Epidermal melanocyte (primary cell): ENCODE data around the gene BTN3A1.
"Not testable (repeated sequence)": the region's sequence is repeated elsewhere in the genome, so short reads cannot be mapped to it uniquely, and the experiment has no call there.

ENCODE experiments used
- DNase-seq: peaks from one replicate; pipeline ENCODE4 v3.0.0; 2011; ENCODE audit warnings: low spot score; ENCODE audit not compliant: insufficient read length

Gene BTN3A1

GRCh38 chr6:26440977-26441358, 38.9 kb downstream of the BTN3A1 start:
- no peak for DNase-seq

GRCh38 chr6:26441977-26442376, 39.9 kb downstream of the BTN3A1 start:
- no peak for DNase-seq

- no peak for DNase-seq
Measured at GRCh38 chr6:26445934-26446667, 44.0 kb downstream of the BTN3A1 start.

GRCh38 chr6:26447257-26447656, 45.2 kb downstream of the BTN3A1 start:
- no peak for DNase-seq

GRCh38 chr6:26450240-26450639, 48.2 kb downstream of the BTN3A1 start:
- no peak for DNase-seq

GRCh38 chr6:26452631-26453235, 50.7 kb downstream of the BTN3A1 start:
- no peak for DNase-seq

DNA sequence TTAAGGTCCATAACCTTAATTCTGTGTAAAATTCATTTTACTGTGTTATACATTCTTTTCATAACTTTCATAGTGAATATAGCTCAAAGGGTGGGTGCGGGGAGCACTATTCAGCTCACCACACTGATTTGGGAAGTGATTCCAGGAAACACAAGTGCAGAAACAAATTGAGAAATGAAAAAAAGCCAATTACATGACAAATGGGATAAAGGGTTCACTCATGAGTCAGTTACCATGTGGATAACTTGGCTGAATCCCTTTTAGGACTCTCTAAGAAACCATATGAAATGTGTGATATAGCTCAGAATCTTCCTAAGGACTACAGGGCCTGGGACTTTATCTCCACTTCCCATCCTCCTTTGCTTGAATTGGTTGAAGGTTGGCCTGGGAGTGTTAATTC, 52.6 kb downstream of the BTN3A1 start:
- DNase-seq: no peak

DNA sequence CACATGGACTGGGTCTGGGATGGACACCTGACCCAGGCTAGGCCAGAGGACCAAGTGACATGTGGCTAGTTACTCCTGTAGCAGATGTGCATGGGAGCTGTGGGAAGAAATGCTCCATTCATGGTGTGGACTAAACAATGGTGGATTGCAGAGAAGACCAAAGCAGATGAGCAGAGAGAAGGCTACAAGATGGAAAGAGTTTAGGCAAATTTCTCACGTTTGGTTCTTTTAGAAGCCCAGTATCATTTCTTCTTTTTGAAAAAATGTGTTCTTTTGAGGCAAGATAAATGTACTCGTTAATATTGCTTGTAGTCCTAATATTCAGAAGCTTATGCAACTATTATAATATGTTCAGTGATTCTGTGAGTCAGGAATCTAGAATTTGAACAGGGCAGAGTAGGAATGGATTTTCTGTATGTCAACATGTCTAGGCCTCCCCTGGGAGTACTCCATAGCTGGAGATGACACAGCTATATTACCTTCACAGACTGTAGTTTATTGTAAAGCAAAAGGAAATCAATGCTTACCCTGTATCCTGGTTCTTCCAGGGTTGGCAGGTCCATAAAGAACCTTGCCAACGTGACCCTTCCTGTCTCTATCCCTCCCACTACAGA, 53.4 kb downstream of the BTN3A1 start:
- DNase-seq: no peak

DNA sequence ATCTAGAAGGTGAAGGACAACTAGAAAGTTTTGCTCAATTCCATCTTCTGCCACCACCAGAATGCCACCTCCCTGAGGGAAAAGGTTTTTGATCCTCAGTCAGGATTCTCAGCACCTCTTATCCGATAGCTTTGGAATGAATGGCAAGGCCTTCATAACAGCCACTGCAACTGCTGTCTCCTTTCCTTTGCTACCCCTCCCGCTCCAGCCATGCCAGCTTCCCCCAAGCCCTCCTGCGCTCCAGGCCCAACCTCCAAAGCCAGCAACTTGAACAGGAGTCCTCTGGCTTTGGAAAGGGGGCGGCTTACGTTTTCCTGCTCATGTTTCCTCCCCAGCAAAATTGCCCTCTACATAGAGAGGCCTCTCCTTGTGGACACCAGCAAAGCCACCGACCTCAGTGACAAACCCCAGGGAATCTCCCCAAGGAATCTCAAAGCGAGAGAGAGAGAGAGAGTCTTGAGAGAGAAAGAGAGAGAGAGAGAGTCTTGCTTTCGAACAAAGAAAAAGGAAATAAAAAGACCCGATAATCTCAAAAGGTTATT, 55.3 kb downstream of the BTN3A1 start:
- no peak for DNase-seq

- peak; percentile 91 for DNase-seq
Measured at GRCh38 chr6:26457806-26458688, 56.0 kb downstream of the BTN3A1 start, which contains the start of gene BTN2A1. Gene BTN2A1 (plus strand): TSS chr6:26457955. CDS start chr6:26458637, 682 bp downstream.

- no peak for DNase-seq
Measured at GRCh38 chr6:26459023-26459810, 57.1 kb downstream of the BTN3A1 start.

GRCh38 chr6:26461353-26461752, 59.3 kb downstream of the BTN3A1 start:
- DNase-seq: not testable (repeated sequence)

- no peak for DNase-seq
Measured at GRCh38 chr6:26464014-26464413, 61.9 kb downstream of the BTN3A1 start.

DNA sequence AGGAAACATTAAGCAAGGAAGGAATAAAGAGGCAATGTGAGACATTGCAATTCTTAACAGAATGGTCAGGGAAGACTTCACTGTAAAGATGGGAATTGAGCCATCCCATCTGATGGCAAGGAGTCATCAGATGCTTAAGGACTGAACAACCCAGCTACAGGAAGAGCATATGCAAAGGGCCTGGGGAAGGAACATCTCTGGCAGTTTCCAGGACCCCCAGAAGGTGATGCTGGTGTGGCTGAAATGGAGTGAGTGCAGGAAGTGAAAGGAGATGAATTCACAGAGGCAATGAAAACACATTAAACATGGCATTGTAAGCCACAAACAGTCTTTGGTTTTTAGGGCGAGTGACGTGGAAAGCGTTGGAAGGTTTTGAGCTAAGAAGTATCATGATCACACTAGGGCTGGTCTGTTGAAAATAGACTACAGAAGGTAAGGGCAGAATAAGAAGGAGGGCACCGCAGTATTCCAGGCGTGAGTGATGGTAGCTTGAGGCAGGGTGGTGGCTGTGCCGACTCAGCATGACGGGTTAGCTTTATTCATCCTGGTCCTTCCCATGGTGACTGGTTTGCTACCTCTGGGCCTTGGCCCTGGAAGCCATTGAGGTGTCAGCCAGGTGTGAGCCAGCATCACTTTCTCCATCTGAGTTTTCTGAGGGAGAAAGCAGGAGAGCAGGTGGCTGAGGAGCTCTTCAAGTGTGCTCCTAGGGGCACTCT, 62.5 kb downstream of the BTN3A1 start:
- DNase-seq: no peak
